Activated CD4-positive, alpha-beta memory T cell treated with anti-CD3 and anti-CD28 coated beads for 36 hours (primary cell): ENCODE results near the gene LSG1. TPM values are rescaled to one million over a fixed set of nuclear protein-coding genes. Genes with fewer than 3 reads are reported as not detected.

Source experiments
- CTCF ChIA-PET: fragments of 350-600 bp; sonication (Branson Sonifier 250); formaldehyde crosslinking; loops from one replicate; lab custom pipeline; 2021; ENCODE audit warnings: antibody characterized with exemption, inconsistent platforms; lab: Charles Lee
- POLR2A ChIA-PET: fragments of 350-600 bp; sonication (Branson Sonifier 250); formaldehyde crosslinking; loops from one replicate; lab custom pipeline; 2021; ENCODE audit warnings: antibody characterized with exemption; lab: Charles Lee
- DNase-seq: peaks from one replicate; pipeline ENCODE4 v3.0.0-alpha.2; 2020
- H3K27ac Mint-ChIP-seq: one replicate; pipeline ENCODE4 v1.8.0; 2021; ENCODE audit warnings: mixed read lengths
- H3K27me3 Mint-ChIP-seq: one replicate; pipeline ENCODE4 v1.8.0; 2021; ENCODE audit warnings: mixed read lengths
- H3K36me3 Mint-ChIP-seq: one replicate; pipeline ENCODE4 v1.8.0; 2021; ENCODE audit warnings: mixed read lengths
- H3K4me1 Mint-ChIP-seq: one replicate; pipeline ENCODE4 v1.8.0; 2021; ENCODE audit warnings: low read depth, mixed read lengths
- H3K4me3 Mint-ChIP-seq: one replicate; pipeline ENCODE4 v1.8.0; 2021; ENCODE audit warnings: mild to moderate bottlenecking, mixed read lengths
- H3K9me3 Mint-ChIP-seq: one replicate; pipeline ENCODE4 v1.8.0; 2021; ENCODE audit warnings: mixed read lengths
- intact Hi-C: fragments of 100-400 bp; cut with micrococcal nuclease; formaldehyde crosslinking; loops from one replicate; pipeline ENCODE4 v1.15.1; 2023
- total RNA-seq, 2 experiments: library from RNA; stranded (reverse); gene quantifications; one replicate each; pipeline ENCODE4 v1.2.3, GENCODE V29; 2021

The LSG1 gene
- total RNA-seq, 2 experiments from 2014 or later, result 34.6 to 35.3 TPM

- H3K4me3 Mint-ChIP-seq, result peak overlapping the region; percentile 44
- peak overlapping the region; percentile 84 for H3K27ac Mint-ChIP-seq
- peaks cover 39% of the 10 kb centered on the region for H3K4me1 Mint-ChIP-seq
- POLR2A ChIA-PET, result interaction anchor here (1.0 to 7.0 kb wide), 3 partner anchors 10 to 454 kb away, joined by 3 to 107 read pairs (median 3); partner anchors contain the start of gene FAM43A
- intact Hi-C loops, result loop anchor here (1.0 to 2.0 kb wide), 3 partner anchors 10 to 43 kb away; partner anchors contain the start of genes FAM43A and TMEM44
- DNase-seq, result peak; percentile 27
- CTCF ChIA-PET, result interaction anchor here (1.9 to 6.7 kb wide), 3 partner anchors 7 to 14 kb away, joined by 4 to 131 read pairs (median 83); partner anchors contain the start of gene FAM43A
- no peaks in the 10 kb centered on the region for H3K9me3 Mint-ChIP-seq
- peaks cover 15% of the 10 kb centered on the region for H3K27me3 Mint-ChIP-seq
- H3K36me3 Mint-ChIP-seq, result peaks cover 2% of the 10 kb centered on the region
Measured at GRCh38 chr3:194675680-194676079, 3.7 kb upstream of the LSG1 start.

GRCh38 chr3:194675081-194675640 is 3.2 kb upstream of the LSG1 start:
- CTCF ChIA-PET, result interaction anchor here (1.8 to 6.7 kb wide), 4 partner anchors 8 to 584 kb away, joined by 4 to 131 read pairs (median 44); partner anchors contain the start of gene FAM43A
- H3K9me3 Mint-ChIP-seq, result no peaks in the 10 kb centered on the region
- peaks cover 2% of the 10 kb centered on the region for H3K36me3 Mint-ChIP-seq
- POLR2A ChIA-PET, result interaction anchor here (0.7 to 7.0 kb wide), 4 partner anchors 10 to 455 kb away, joined by 3 to 107 read pairs (median 3); partner anchors contain the start of gene FAM43A
- DNase-seq, result peak; percentile 87
- intact Hi-C loops, result loop anchor here (1.0 to 2.0 kb wide), 3 partner anchors 10 to 42 kb away; partner anchors contain the start of genes FAM43A and TMEM44
- H3K27ac Mint-ChIP-seq, result peak overlapping the region; percentile 84
- H3K4me3 Mint-ChIP-seq, result peak overlapping the region; percentile 44
- peaks cover 14% of the 10 kb centered on the region for H3K27me3 Mint-ChIP-seq
- H3K4me1 Mint-ChIP-seq, result peaks cover 44% of the 10 kb centered on the region

- H3K27ac Mint-ChIP-seq, result peak overlapping the region; percentile 55
- ChIA-PET CTCF (interaction anchor here (1.1 to 6.7 kb wide), 7 partner anchors 9 to 849 kb away, joined by 3 to 131 read pairs (median 4); partner anchors contain the start of genes FAM43A and XXYLT1), POLR2A (interaction anchor here (7.0 kb wide), 1 partner anchor 12 kb away, joined by 107 read pairs; the partner anchor contains the start of gene FAM43A)
- no peak for DNase-seq
- peaks cover 8% of the 10 kb centered on the region for H3K27me3 Mint-ChIP-seq
- peak overlapping the region; percentile 21 for H3K4me3 Mint-ChIP-seq
- intact Hi-C loops, result loop anchor here (2.0 kb wide), 2 partner anchors 41 to 187 kb away; partner anchors contain the start of genes ATP13A3 and TMEM44
- H3K4me1 Mint-ChIP-seq, result peaks cover 50% of the 10 kb centered on the region
- no peaks in the 10 kb centered on the region for H3K9me3 Mint-ChIP-seq
- peaks cover 10% of the 10 kb centered on the region for H3K36me3 Mint-ChIP-seq
Measured at GRCh38 chr3:194673761-194674160, 1.8 kb upstream of the LSG1 start.

- peaks cover 15% of the 10 kb centered on the region for H3K36me3 Mint-ChIP-seq
- H3K4me1 Mint-ChIP-seq, result peaks cover 56% of the 10 kb centered on the region
- intact Hi-C loops, result loop anchor here (1.0 to 2.0 kb wide), 3 partner anchors 96 to 587 kb away; partner anchors contain the start of gene ATP13A3
- POLR2A ChIA-PET, result interaction anchor here (1.0 to 7.0 kb wide), 4 partner anchors 12 to 460 kb away, joined by 3 to 107 read pairs (median 3); partner anchors contain the start of gene FAM43A
- H3K27me3 Mint-ChIP-seq, result peaks cover 7% of the 10 kb centered on the region
- no peaks in the 10 kb centered on the region for H3K9me3 Mint-ChIP-seq
- CTCF ChIA-PET, result interaction anchor here (0.6 to 6.7 kb wide), 18 partner anchors 10 to 850 kb away, joined by 3 to 131 read pairs (median 4); partner anchors contain the start of genes FAM43A and XXYLT1
- no peak for DNase-seq
- H3K4me3 Mint-ChIP-seq, result peak overlapping the region; percentile 98
- H3K27ac Mint-ChIP-seq, result peak overlapping the region; percentile 94
Measured at GRCh38 chr3:194672876-194673275, 885 bp upstream of the LSG1 start.

GRCh38 chr3:194671511-194671899 is 486 bp downstream of the LSG1 start:
- CTCF ChIA-PET, result interaction anchor here (0.7 to 6.7 kb wide), 29 partner anchors 11 to 736 kb away, joined by 3 to 131 read pairs (median 4); partner anchors contain the start of genes FAM43A, TMEM44 and XXYLT1
- peak overlapping the region; percentile 98 for H3K4me3 Mint-ChIP-seq
- DNase-seq, result no peak
- H3K27me3 Mint-ChIP-seq, result peaks cover under 1% of the 10 kb centered on the region
- peak overlapping the region; percentile 94 for H3K27ac Mint-ChIP-seq
- H3K9me3 Mint-ChIP-seq, result no peaks in the 10 kb centered on the region
- peaks cover 61% of the 10 kb centered on the region for H3K4me1 Mint-ChIP-seq
- POLR2A ChIA-PET, result interaction anchor here (1.2 to 7.0 kb wide), 2 partner anchors 14 to 26 kb away, joined by 3 to 107 read pairs; partner anchors contain the start of gene FAM43A
- intact Hi-C loops, result no loop called here
- H3K36me3 Mint-ChIP-seq, result peaks cover 15% of the 10 kb centered on the region

- H3K27ac Mint-ChIP-seq, result no peak overlapping the region
- POLR2A ChIA-PET, result no interaction called here
- CTCF ChIA-PET, result interaction anchor here (1.2 to 1.5 kb wide), 2 partner anchors 10 to 20 kb away, joined by 3 to 5 read pairs; no protein-coding TSS in a partner anchor
- intact Hi-C loops, result no loop called here
- H3K36me3 Mint-ChIP-seq, result peaks cover 34% of the 10 kb centered on the region
- H3K4me1 Mint-ChIP-seq, result peaks cover 38% of the 10 kb centered on the region
- no peak overlapping the region for H3K4me3 Mint-ChIP-seq
- H3K9me3 Mint-ChIP-seq, result no peaks in the 10 kb centered on the region
- DNase-seq, result no peak
- no peaks in the 10 kb centered on the region for H3K27me3 Mint-ChIP-seq
Measured at GRCh38 chr3:194667363-194667762, 4.6 kb downstream of the LSG1 start.

GRCh38 chr3:194664857-194665256 is 7.1 kb downstream of the LSG1 start:
- intact Hi-C loops, result no loop called here
- H3K27ac Mint-ChIP-seq, result no peak overlapping the region
- H3K4me3 Mint-ChIP-seq, result no peak overlapping the region
- H3K4me1 Mint-ChIP-seq, result peaks cover 34% of the 10 kb centered on the region
- ChIA-PET CTCF (interaction anchor here (1.1 to 1.3 kb wide), 2 partner anchors 18 to 23 kb away, joined by 3 to 4 read pairs; no protein-coding TSS in a partner anchor), POLR2A (no interaction called here)
- H3K27me3 Mint-ChIP-seq, result no peaks in the 10 kb centered on the region
- DNase-seq, result no peak
- H3K9me3 Mint-ChIP-seq, result no peaks in the 10 kb centered on the region
- peaks cover 44% of the 10 kb centered on the region for H3K36me3 Mint-ChIP-seq

GRCh38 chr3:194661946-194662345 is 10.0 kb downstream of the LSG1 start:
- intact Hi-C loops, result no loop called here
- no peak overlapping the region for H3K27ac Mint-ChIP-seq
- no peak overlapping the region for H3K4me3 Mint-ChIP-seq
- H3K4me1 Mint-ChIP-seq, result peaks cover 21% of the 10 kb centered on the region
- POLR2A ChIA-PET, result no interaction called here
- DNase-seq, result no peak
- no peaks in the 10 kb centered on the region for H3K27me3 Mint-ChIP-seq
- CTCF ChIA-PET, result interaction anchor here (7.1 kb wide), 1 partner anchor 9 kb away, joined by 49 read pairs; the partner anchor contains the start of gene LSG1
- H3K36me3 Mint-ChIP-seq, result peaks cover 48% of the 10 kb centered on the region
- no peaks in the 10 kb centered on the region for H3K9me3 Mint-ChIP-seq

- Mint-ChIP-seq H3K27ac (no peak overlapping the region), H3K9me3 (no peaks in the 10 kb centered on the region), H3K4me1 (peaks cover 17% of the 10 kb centered on the region), H3K27me3 (no peaks in the 10 kb centered on the region), H3K36me3 (peaks cover 53% of the 10 kb centered on the region), H3K4me3 (no peak overlapping the region)
- no peak for DNase-seq
- intact Hi-C loops, result no loop called here
- ChIA-PET POLR2A (interaction anchor here (0.7 kb wide), 1 partner anchor 172 kb away, joined by 3 read pairs; no protein-coding TSS in a partner anchor), CTCF (interaction anchor here (7.1 kb wide), 1 partner anchor 10 kb away, joined by 49 read pairs; the partner anchor contains the start of gene LSG1)
Measured at GRCh38 chr3:194661374-194661773, 10.6 kb downstream of the LSG1 start.

GRCh38 chr3:194659778-194660177 is 12.2 kb downstream of the LSG1 start:
- ChIA-PET POLR2A (interaction anchor here (1.2 kb wide), 1 partner anchor 15 kb away, joined by 3 read pairs; no protein-coding TSS in a partner anchor), CTCF (interaction anchor here (7.1 kb wide), 1 partner anchor 12 kb away, joined by 49 read pairs; the partner anchor contains the start of gene LSG1)
- Mint-ChIP-seq H3K9me3 (no peaks in the 10 kb centered on the region), H3K36me3 (peaks cover 44% of the 10 kb centered on the region), H3K27ac (no peak overlapping the region), H3K4me3 (no peak overlapping the region), H3K27me3 (no peaks in the 10 kb centered on the region), H3K4me1 (peaks cover 20% of the 10 kb centered on the region)
- intact Hi-C loops, result no loop called here
- no peak for DNase-seq

GRCh38 chr3:194658477-194659242 is 13.3 kb downstream of the LSG1 start:
- H3K36me3 Mint-ChIP-seq, result peaks cover 50% of the 10 kb centered on the region
- POLR2A ChIA-PET, result no interaction called here

More at GRCh38 chr3:194658477-194659242, 13.3 kb downstream of the LSG1 start:
- Mint-ChIP-seq H3K4me3 (no peak overlapping the region), H3K27ac (no peak overlapping the region), H3K9me3 (no peaks in the 10 kb centered on the region), H3K4me1 (peaks cover 28% of the 10 kb centered on the region), H3K27me3 (no peaks in the 10 kb centered on the region)
- CTCF ChIA-PET, result interaction anchor here (0.9 to 7.1 kb wide), 2 partner anchors 13 to 25 kb away, joined by 3 to 49 read pairs; partner anchors contain the start of genes LSG1 and TMEM44
- intact Hi-C loops, result no loop called here
- no peak for DNase-seq
